A673 (cell line): ENCODE measurements around the gene KCND2. TPM values are rescaled to one million over a fixed set of nuclear protein-coding genes. Genes with fewer than 3 reads are reported as not detected.

Source experiments
- BruUV-seq: library from RNA; stranded (reverse); fragments of 400-500 nt; replicated peaks from 2 replicates; lab custom pipeline; 2021; lab: Mats Ljungman, UMichigan
- CTCF ChIA-PET: fragments of 300-600 bp; sonication (Branson Sonifier 250); formaldehyde crosslinking; loops from one replicate; lab custom pipeline; 2022; ENCODE audit warnings: antibody characterized with exemption; lab: Charles Lee
- POLR2A ChIA-PET: fragments of 300-600 bp; sonication (Branson Sonifier 250); formaldehyde crosslinking; loops from one replicate; lab custom pipeline; 2022; ENCODE audit warnings: antibody characterized with exemption; ENCODE audit not compliant: low non-redundant PET; lab: Charles Lee
- DNase-seq: peaks from one replicate; pipeline ENCODE4 v3.0.0-alpha.2; 2015; ENCODE audit warnings: low spot score
- H3K27ac ChIP-seq: fragments of 200-600 bp; sonication (generic); 2 replicates; pipeline ENCODE4 v1.5.1; 2016; ENCODE audit warnings: mixed run types, low read depth, mild to moderate bottlenecking, mixed read lengths, antibody characterized with exemption, low read length; ENCODE audit not compliant: poor library complexity, severe bottlenecking
- H3K27me3 ChIP-seq: fragments of 200-600 bp; sonication (generic); replicated peaks from 2 replicates; pipeline ENCODE4 v1.6.1; 2017; ENCODE audit warnings: mixed run types, low read depth, mild to moderate bottlenecking, mixed read lengths, antibody characterized with exemption, low read length; ENCODE audit not compliant: insufficient read depth, poor library complexity
- H3K36me3 ChIP-seq: fragments of 200-600 bp; sonication (generic); 2 replicates; pipeline ENCODE4 v1.6.1; 2016; ENCODE audit warnings: mixed run types, mild to moderate bottlenecking, mixed read lengths, antibody characterized with exemption, low read length; ENCODE audit not compliant: insufficient read depth, poor library complexity, severe bottlenecking
- H3K4me1 ChIP-seq: fragments of 200-600 bp; sonication (generic); 2 replicates; pipeline ENCODE4 v1.6.1; 2017; ENCODE audit warnings: mixed run types, mild to moderate bottlenecking, mixed read lengths, antibody characterized with exemption, low read length; ENCODE audit not compliant: insufficient read depth, poor library complexity, severe bottlenecking
- H3K4me3 ChIP-seq: fragments of 200-600 bp; sonication (generic); 2 replicates; pipeline ENCODE4 v1.5.1; 2016; ENCODE audit warnings: low read depth, mixed run types, mild to moderate bottlenecking, mixed read lengths, low read length; ENCODE audit not compliant: poor library complexity, severe bottlenecking
- H3K9me3 ChIP-seq: fragments of 200-600 bp; sonication (generic); 2 replicates; pipeline ENCODE4 v1.6.1; 2016; ENCODE audit warnings: mixed run types, low read depth, mild to moderate bottlenecking, mixed read lengths, antibody characterized with exemption, low read length; ENCODE audit not compliant: poor library complexity, severe bottlenecking
- EZH2 ChIP-seq: fragments of 200-600 bp; sonication (generic); IDR thresholded peaks from 2 replicates; pipeline ENCODE4 v1.6.1; 2017; ENCODE audit warnings: borderline replicate concordance, low read depth, mild to moderate bottlenecking, mixed read lengths, antibody characterized with exemption, low read length; ENCODE audit not compliant: poor library complexity, severe bottlenecking
- intact Hi-C: fragments of 100-400 bp; cut with micrococcal nuclease; formaldehyde crosslinking; loops from one replicate; pipeline ENCODE4 v1.10.0; 2022; ENCODE audit not compliant: unreplicated experiment
- total RNA-seq: library from RNA; stranded (reverse); gene quantifications from 2 replicates; pipeline ENCODE4 v1.2.3, GENCODE V29; 2021
- TF ChIP-seq, protein P1 (sequence below): fragments of 300-800, 200-600 bp; sonication (generic); conservative IDR thresholded peaks from 2 replicates; pipeline ENCODE4 v1.5.1; 2017; ENCODE audit warnings: low read depth, mild to moderate bottlenecking, antibody characterized with exemption, low read length, moderate library complexity, mixed read lengths

The KCND2 gene
- total RNA-seq, 1 experiment from 2014 or later: not detected

DNA sequence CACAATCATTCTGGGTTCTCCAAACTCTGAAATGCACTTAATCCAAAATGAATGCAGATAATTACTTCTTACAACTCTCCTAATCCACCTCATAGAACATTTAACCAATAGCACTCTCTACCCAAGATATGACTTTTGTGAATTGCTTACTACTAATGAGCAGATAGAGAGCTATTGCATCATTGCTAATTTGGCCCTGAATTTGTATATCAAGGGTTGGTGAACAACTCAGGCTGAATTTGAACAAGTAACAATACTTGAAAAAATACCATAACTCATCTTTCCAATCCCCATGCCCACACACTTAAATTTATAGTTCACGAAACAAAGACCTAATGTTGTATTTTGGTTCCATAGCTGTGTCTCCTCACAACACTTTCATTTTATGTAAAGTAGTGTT lies 339.0 kb downstream of the KCND2 start:
- H3K27me3 ChIP-seq: no peaks in the 10 kb centered on the region
- H3K9me3 ChIP-seq: no peaks in the 10 kb centered on the region
- ChIA-PET POLR2A (no interaction called here), CTCF (no interaction called here)
- H3K4me3 ChIP-seq: no peak overlapping the region
- no TSS peak for BruUV-seq
- DNase-seq: no peak
- H3K4me1 ChIP-seq: no peaks in the 10 kb centered on the region
- H3K36me3 ChIP-seq: no peaks in the 10 kb centered on the region
- H3K27ac ChIP-seq: no peak overlapping the region
- TF ChIP-seq EZH2: no peak
- intact Hi-C loops: no loop called here

DNA sequence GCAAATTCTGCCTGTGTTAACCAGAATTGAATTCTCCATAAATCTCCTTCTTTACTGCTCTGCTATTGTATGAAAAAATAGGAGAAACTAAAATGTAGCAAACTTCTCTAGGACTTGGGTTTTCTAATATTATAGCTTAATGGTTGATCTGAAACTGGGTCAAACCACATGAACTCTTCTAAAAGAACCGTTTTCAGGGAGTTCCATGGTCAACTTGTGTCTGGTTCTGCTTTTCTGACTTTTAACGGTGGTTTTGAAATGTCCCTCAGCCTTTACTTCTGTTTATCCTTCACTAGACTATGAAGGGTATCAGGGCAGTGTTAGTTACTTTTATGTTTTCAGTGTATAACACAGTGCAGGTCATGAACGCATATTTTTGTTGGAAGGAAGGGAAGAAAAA lies 342.7 kb downstream of the KCND2 start:
- DNase-seq: no peak
- H3K4me3 ChIP-seq: no peak overlapping the region
- H3K27me3 ChIP-seq: no peaks in the 10 kb centered on the region
- no peaks in the 10 kb centered on the region for H3K36me3 ChIP-seq
- ChIA-PET POLR2A (no interaction called here), CTCF (no interaction called here)
- TF ChIP-seq, protein P1, sequence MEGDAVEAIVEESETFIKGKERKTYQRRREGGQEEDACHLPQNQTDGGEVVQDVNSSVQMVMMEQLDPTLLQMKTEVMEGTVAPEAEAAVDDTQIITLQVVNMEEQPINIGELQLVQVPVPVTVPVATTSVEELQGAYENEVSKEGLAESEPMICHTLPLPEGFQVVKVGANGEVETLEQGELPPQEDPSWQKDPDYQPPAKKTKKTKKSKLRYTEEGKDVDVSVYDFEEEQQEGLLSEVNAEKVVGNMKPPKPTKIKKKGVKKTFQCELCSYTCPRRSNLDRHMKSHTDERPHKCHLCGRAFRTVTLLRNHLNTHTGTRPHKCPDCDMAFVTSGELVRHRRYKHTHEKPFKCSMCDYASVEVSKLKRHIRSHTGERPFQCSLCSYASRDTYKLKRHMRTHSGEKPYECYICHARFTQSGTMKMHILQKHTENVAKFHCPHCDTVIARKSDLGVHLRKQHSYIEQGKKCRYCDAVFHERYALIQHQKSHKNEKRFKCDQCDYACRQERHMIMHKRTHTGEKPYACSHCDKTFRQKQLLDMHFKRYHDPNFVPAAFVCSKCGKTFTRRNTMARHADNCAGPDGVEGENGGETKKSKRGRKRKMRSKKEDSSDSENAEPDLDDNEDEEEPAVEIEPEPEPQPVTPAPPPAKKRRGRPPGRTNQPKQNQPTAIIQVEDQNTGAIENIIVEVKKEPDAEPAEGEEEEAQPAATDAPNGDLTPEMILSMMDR: no peak
- no peak for TF ChIP-seq EZH2
- H3K4me1 ChIP-seq: no peaks in the 10 kb centered on the region
- intact Hi-C loops: no loop called here
- no peaks in the 10 kb centered on the region for H3K9me3 ChIP-seq
- H3K27ac ChIP-seq: no peak overlapping the region
- BruUV-seq: no TSS peak

DNA sequence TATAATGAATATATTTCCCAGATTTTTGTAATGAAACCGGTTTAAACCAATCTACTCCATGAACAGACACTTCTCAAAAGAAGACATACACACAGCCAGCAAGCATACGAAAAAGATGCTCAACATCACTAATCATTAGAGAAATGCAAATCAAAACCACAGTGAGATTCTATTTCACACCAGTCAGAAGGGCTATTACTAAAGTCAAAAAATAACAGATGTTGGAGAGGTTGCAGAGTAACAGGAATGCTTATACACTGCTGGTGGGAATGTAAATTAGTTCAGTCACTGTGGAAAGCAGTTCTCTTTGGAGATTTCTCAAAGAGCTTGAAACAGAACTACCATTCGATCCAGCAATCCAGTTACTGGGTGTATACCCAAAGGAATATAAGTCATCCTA lies 344.3 kb downstream of the KCND2 start:
- Histone ChIP-seq H3K27me3 (no peaks in the 10 kb centered on the region), H3K4me1 (no peaks in the 10 kb centered on the region), H3K4me3 (no peak overlapping the region), H3K9me3 (no peaks in the 10 kb centered on the region), H3K27ac (no peak overlapping the region), H3K36me3 (no peaks in the 10 kb centered on the region)
- BruUV-seq: no TSS peak
- TF ChIP-seq, protein P1: no peak
- TF ChIP-seq EZH2: no peak
- no peak for DNase-seq
- ChIA-PET POLR2A (no interaction called here), CTCF (no interaction called here)
- intact Hi-C loops: no loop called here

DNA sequence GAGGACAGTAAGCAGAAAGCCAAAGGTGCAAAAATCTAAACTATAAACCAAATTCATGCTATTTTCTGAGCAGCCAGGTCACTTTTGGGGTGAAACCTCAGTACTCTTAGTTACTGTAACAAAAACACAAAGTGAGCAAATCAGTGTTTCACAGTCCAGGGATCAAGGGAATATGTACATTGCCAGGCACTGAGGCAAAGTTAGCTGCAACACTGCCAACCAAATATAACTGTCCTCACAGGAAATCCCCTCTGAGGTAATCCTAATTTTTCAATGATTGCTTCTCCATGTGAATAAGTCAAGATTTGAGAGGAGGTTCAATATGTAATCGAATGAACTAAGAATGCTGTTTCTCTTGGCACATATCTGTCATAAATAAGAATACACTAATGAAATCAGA lies 355.3 kb downstream of the KCND2 start:
- intact Hi-C loops: no loop called here
- no peaks in the 10 kb centered on the region for H3K27me3 ChIP-seq
- H3K27ac ChIP-seq: no peak overlapping the region
- BruUV-seq: no TSS peak
- H3K36me3 ChIP-seq: no peaks in the 10 kb centered on the region
- CTCF ChIA-PET: no interaction called here
- TF ChIP-seq, protein P1: no peak
- no peak for TF ChIP-seq EZH2
- no peaks in the 10 kb centered on the region for H3K9me3 ChIP-seq
- POLR2A ChIA-PET: no interaction called here
- H3K4me3 ChIP-seq: no peak overlapping the region
- H3K4me1 ChIP-seq: no peaks in the 10 kb centered on the region
- no peak for DNase-seq
